RPMI7951 (cell line): ENCODE data around the gene KCNIP3. TPM values are rescaled to one million over a fixed set of nuclear protein-coding genes. Genes with fewer than 3 reads are reported as not detected.
"Not testable (repeated sequence)": the region's sequence is repeated elsewhere in the genome, so short reads cannot be mapped to it uniquely, and the experiment has no call there.

ENCODE experiments used
- DNase-seq: peaks from one replicate; pipeline ENCODE4 v3.0.0-alpha.2; 2012; ENCODE audit warnings: low read depth
- total RNA-seq: library from RNA; depleted of rRNA; stranded (reverse); fragments of >200 nt; shearing (Covaris generic); gene quantifications from 2 replicates; pipeline ENCODE4 v1.2.3, GENCODE V29; 2014; rRNA removed

Gene KCNIP3
- 4.1 and 10.8 TPM in 2 replicates for total RNA-seq

GRCh38 chr2:95296880-95297487 is at the start of gene KCNIP3:
Gene KCNIP3 (plus strand): TSS chr2:95297347. CDS start chr2:95297439, 92 bp downstream.
- no peak for DNase-seq

GRCh38 chr2:95258271-95258670 is 38.9 kb upstream of the KCNIP3 start:
- DNase-seq, result peak; percentile 38

DNA sequence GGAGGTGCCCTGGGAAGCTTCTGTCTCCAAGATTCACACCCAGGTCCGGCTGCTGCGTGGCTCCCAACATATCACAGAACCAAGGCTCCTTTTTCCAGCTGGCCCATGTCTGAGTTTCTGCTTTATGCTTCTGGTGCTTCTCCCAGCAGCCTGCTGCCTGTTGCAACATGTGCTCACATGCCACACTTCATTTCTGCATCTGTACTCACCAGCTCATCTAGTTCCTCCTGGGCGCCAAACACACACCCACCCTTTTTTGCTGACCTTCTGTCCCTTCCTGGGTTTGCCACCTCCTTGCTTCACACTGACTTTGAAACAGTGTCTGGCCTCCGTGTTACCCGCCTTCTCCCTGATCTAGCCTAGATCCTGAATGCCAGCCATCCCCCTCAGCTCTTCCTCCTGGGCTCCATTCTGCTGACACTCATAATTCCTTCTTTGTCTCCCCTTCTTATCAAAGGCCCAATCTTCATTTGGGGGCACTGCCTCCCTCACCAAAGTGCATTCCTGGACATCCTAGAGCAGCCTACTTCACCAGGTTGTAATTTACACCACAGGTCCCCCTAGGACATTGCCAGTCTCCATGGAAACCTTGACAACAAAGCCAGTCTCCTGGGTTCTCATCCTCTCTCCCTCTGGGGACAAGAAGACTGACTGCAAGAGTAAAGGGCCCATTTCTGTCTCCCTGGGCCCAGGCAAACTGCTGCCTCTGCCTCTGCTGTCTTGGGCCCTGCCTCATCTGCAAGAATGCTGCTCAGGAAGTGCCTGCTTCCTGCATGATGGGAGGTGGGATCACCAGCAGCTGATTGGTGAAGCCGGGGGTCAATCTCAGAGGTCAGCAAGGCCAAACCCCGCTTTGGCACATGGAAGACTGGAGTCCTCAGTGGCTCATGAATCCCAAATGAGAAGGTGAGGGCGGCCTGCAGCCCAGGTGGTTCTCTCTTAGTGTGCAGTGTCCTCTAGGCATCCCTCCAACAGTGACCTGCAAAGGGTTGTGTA is 36.8 kb upstream of the KCNIP3 start:
- no peak for DNase-seq

DNA sequence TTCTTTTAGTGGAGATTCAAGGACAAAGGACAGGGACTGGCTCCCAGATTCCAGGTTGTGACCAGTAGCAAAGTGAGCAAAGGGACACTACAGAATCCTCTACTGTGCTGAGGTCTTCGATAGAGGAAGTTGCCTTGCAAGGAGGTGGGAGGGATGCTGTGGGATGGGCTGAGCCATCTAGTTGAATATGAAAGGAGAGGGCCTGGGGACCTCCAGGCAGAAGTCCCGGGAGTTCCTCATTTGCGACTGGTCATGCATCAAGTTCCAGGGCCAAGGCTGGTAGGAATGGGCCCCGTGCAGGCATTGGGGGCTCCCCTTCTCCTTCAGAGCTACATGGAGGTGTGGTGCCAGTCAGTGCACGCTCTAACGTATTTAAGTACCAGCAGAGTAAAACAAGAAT is 35.5 kb upstream of the KCNIP3 start:
- no peak for DNase-seq

- peak; percentile 25 for DNase-seq
Measured at GRCh38 chr2:95262896-95263542, 34.1 kb upstream of the KCNIP3 start.

DNA sequence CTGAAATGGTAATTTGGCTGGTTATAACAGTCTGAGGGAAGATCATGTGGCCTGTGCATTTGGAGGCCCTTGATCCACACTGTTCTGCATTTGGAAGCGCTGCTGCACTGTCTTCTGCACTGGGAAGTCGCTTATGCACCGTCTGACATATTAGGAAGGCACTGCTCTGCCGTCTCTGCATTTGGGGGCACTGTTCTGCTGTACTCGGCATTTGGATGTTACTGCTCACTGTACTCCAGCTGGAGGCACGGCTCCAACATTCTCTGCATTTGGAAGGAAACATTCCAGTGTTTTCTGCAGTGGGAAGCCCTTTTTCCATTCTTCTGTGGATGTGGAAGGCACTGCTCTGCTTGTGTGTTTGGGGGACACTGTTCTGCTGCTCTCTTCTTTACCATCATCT is 32.5 kb upstream of the KCNIP3 start:
- DNase-seq, result peak; percentile 38

DNA sequence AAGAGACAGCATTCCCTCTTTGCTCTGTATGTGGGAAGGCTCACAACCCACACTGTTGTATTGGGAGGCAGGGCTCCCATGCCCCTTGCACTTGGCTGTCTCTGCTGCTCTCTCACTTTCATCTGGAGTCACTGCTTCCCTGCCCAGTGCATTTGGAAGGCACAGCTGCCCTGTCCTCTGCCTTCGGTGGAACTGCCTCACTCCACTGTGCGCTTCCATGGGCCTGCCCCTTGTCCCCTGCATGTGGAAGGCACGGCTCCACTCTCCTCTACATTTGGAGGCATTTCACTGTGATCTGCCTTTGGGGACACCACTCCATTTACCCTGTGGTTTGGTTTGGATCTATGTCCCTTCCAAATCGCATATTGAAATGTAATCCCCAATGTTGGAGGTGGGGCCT is 32.0 kb upstream of the KCNIP3 start:
- DNase-seq, result no peak

- DNase-seq, result no peak
Measured at GRCh38 chr2:95266781-95267430, 30.2 kb upstream of the KCNIP3 start.

- DNase-seq, result peak; percentile 81
Measured at GRCh38 chr2:95267458-95268210, 29.5 kb upstream of the KCNIP3 start.

DNA sequence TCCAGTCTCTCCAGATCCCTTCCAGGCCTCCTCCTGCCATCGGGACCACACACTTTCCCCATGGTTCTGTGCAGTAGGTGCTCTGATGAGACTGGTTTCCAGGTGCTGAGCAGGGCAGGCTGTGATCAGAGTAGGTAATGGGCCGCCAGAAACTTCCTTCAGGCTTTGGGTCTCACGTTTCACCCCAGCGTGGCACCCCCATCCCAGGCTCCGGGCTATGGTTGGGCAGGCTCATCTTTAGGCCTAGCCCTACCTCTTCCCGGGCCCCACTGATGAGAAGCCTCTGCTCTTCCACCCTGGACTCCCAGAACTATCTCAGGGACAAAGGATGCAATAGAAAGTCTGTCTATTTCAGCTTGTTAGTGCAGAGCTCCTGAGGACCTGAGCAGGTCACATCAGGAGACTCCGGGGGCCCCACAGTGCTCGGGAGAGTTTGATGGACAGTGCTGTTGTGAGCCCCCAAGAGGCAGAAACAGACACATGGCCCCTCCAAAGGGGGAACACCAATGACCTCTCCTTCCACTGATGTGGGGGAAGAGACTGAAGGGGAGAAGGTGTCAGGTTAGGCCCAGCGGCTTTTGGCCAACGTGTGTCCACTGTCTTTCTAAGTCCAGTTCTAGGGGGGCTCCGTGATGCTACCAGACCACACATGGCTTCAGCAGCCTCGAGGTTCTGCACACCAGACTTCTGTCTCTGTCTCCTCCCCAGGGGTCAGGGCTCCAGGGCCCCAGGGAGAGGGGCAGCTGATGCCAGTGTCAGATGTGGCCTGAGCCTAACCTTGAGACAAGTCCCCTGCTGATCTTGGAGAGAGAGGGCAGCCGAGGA is 28.7 kb upstream of the KCNIP3 start:
- no peak for DNase-seq

- DNase-seq, result no peak
Measured at GRCh38 chr2:95269036-95269680, 28.0 kb upstream of the KCNIP3 start.

DNA sequence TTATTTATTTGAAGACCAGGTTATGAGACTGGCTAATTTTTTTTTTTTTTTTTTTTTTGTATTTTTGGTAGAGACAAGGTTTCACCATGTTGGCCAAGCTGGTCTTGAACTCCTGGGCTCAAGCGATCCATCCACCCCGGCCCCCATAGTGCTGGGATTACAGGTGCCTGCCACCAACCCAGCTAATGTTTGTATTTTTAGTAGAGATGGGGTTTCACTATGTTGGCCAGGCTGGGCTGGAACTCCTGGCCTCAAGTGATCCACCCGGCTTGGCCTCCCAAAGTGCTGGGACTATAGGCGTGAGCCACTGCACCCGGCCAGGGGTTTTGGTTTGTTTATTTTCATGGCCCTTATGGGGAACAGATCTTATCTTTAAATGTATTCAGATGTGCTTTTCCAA is 27.4 kb upstream of the KCNIP3 start:
- DNase-seq, result not testable (repeated sequence)

- DNase-seq, result no peak
Measured at GRCh38 chr2:95270541-95271081, 26.5 kb upstream of the KCNIP3 start.

DNA sequence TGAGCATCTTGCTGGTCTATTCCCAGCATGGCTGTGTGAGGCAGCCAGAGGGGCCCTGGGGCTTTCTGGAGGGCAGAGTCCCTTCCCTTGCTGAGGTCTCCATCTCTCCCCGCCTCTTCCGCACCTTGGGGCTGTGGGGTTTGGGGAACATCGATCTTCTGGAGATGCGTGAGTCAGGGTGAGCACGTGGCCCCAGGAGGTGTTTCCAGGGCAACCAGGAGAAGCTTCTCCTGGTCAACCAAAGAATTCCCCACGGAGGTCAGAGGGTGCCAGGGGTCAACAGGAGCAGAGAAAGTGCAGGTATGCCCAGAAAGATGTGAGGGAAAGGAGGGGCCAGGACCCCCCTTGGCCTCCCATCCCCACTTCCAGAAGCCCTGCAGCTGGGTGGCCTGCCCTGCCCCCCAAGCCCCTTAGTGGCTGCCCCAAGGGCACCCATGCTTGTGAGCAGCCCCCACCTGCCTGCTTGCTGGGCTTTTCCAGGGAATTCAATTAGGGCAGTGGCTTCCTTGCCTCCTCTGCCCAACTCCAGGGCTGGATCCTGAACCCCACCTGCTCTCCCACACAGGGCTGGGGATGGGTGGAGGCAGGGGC is 25.7 kb upstream of the KCNIP3 start:
- no peak for DNase-seq

DNA sequence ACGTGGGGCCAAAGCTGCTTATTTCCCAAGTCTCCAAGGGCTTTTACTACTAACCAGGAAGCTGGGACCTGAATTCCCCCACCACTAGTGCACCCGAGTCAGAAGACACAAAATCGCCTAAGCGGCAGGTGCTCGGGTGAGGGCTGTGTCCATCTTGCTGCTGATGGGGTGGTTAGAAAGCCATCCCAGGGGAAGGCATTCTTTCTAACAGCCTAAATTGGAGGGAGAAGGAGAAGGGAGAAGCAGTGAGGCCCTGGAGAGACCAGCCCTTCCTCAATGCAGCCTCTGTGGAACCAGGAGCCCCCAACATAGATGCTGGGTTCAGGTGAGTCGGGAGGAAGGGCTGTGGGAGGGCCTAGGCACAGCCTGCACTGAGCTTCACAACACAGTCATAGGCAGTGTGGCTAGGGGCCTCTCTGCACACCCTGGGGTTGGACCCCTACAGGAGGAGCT is 24.8 kb upstream of the KCNIP3 start:
- no peak for DNase-seq

DNA sequence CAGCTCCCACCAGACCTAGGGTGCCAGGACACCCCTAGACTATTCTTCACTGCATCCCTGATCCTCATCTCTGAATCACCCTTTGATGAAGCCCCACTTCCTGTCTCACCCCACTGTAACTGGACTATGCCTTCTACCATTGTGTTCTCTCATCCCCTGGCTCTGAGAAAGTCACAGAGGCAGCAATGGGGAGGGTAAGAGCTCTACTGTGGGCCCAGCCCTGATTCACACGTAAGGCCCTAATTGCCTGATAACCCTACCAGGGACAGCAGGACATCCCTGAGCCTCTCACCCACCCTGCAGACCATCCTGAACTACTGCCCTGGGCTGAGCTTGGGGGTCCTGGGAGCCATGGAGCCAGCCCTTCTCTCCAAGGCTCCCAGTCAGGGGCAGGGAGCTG is 24.4 kb upstream of the KCNIP3 start:
- DNase-seq, result no peak

- no peak for DNase-seq
Measured at GRCh38 chr2:95273566-95274290, 23.4 kb upstream of the KCNIP3 start.
